ENCODE measurements around the gene GAST. TPM values are rescaled to one million over a fixed set of nuclear protein-coding genes. Genes with fewer than 3 reads are reported as not detected.

The GAST gene
- total and polyA plus RNA-seq, 9 of the 15 experiments (the other 6 are each of a cell fraction or from before 2014, with no cell fraction given) = not detected

DNA sequence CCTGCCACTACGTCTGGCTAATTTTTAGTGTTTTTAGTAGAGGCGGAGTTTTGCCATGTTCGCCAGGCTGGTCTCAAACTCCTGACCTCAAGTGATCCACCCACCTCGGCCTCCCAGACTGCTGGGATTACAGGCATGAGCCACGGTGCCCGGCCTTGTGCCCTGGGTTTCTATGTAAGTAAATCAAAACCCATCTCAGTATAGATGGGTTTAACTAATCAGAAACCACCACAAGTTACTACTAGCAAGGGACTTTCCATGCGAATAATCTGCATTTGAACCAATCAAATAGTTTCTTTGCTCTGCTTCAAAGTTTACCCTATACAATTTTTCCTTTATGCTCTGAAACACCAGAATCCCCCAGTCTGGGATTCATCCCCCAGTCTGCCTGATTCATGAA is 40.0 kb upstream of the GAST start:
- H3K79me2 ChIP-seq (ENCODE audit: control insufficient read depth, insufficient read depth, low read length) = no peaks in the 10 kb centered on the region
- ChIA-PET POLR2A (interaction anchor here (12.5 kb wide), 1 partner anchor 18 kb away, joined by 124 read pairs; the partner anchor contains the start of gene EIF1), CTCF (ENCODE audit: low intra/inter-chr PET ratio) (no interaction called here)
- H3K27me3 ChIP-seq (ENCODE audit: control insufficient read depth in 2 of 2, insufficient read depth in 2 of 2, low read length in 2 of 2) = no peaks in the 10 kb centered on the region
- FAIRE-seq (no peak), DNase-seq (ENCODE audit: extremely low read depth in 1 of 4, low spot score in 3 of 4) (no peak), ATAC-seq (no peak)
- no peaks in the 10 kb centered on the region for H3K9me1 ChIP-seq (ENCODE audit: control insufficient read depth, insufficient read depth, low read length)
- peaks cover 15 to 44% of the 10 kb centered on the region in 2 experiments for H3K4me1 ChIP-seq (replicated peaks in 1 of 2; ENCODE audit: control insufficient read depth in 2 of 2, insufficient read depth in 2 of 2, low read length in 2 of 2)
- no peak overlapping the region for H2AFZ ChIP-seq (ENCODE audit: low read depth, low read length)
- H3K27ac ChIP-seq (ENCODE audit: extremely low read depth, low read depth, low read length) = no peak overlapping the region
- 91% methylated on average over 7 of the region's 7 CpGs for WGBS (ENCODE audit: insufficient coverage, low coverage, missing lambda C conversion rate)
- in situ Hi-C loops (cut with MboI) (loop anchor here (25.0 kb wide), 1 partner anchor 1060 kb away; no protein-coding TSS in a partner anchor), intact Hi-C loops (cut with micrococcal nuclease) (no loop called here)
- no peaks in the 10 kb centered on the region for H3K9me3 ChIP-seq (replicated peaks; ENCODE audit: control insufficient read depth, insufficient read depth, low read depth, low read length)
- H3K36me3 ChIP-seq (ENCODE audit: control insufficient read depth, insufficient read depth, low read length) = no peaks in the 10 kb centered on the region
- no peaks in the 10 kb centered on the region for H4K20me1 ChIP-seq (replicated peaks; ENCODE audit: control insufficient read depth, insufficient read depth, low read length)
- no TSS peak for BruUV-seq (replicated peaks)
- no peak overlapping the region for H3K4me2 ChIP-seq (ENCODE audit: insufficient read depth, low read length)
- TF ChIP-seq RFX1 (IDR thresholded peaks at IDR 0.05) (no peak), SMARCC2 (IDR thresholded peaks at IDR 0.05; ENCODE audit: low read depth) (no peak), PTTG1 (tag; IDR thresholded peaks at IDR 0.05; ENCODE audit: low read depth) (no peak), FOSL1 (tag; conservative IDR thresholded peaks at IDR 0.05) (no peak), SMARCA5 (IDR thresholded peaks at IDR 0.05) (no peak), PTRF (tag; IDR thresholded peaks at IDR 0.05) (no peak), MTA2 (IDR thresholded peaks at IDR 0.05; ENCODE audit: low read depth) (no peak), EGR1 (conservative IDR thresholded peaks at IDR 0.05) (no peak), TCF7L2 (IDR thresholded peaks at IDR 0.05; ENCODE audit: low read depth, low read length) (no peak), CEBPG (CRISPR knock-in tag; IDR thresholded peaks at IDR 0.05) (no peak), CEBPG (tag; conservative IDR thresholded peaks at IDR 0.05 in 1 of 2, IDR thresholded peaks at IDR 0.05 in 1 of 2) (no peak), PYGO2 (tag; IDR thresholded peaks at IDR 0.05) (no peak), MTA1 (IDR thresholded peaks at IDR 0.05; ENCODE audit: borderline replicate concordance) (no peak), CTBP1 (IDR thresholded peaks at IDR 0.05; ENCODE audit: borderline replicate concordance) (no peak), ARNT (IDR thresholded peaks at IDR 0.05) (no peak)
- TF ChIP-seq, protein P1, sequence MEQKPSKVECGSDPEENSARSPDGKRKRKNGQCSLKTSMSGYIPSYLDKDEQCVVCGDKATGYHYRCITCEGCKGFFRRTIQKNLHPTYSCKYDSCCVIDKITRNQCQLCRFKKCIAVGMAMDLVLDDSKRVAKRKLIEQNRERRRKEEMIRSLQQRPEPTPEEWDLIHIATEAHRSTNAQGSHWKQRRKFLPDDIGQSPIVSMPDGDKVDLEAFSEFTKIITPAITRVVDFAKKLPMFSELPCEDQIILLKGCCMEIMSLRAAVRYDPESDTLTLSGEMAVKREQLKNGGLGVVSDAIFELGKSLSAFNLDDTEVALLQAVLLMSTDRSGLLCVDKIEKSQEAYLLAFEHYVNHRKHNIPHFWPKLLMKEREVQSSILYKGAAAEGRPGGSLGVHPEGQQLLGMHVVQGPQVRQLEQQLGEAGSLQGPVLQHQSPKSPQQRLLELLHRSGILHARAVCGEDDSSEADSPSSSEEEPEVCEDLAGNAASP (IDR thresholded peaks at IDR 0.05) = no peak
- H3K4me3 ChIP-seq = no peak overlapping the region
- no peak overlapping the region for H3K9ac ChIP-seq (ENCODE audit: insufficient read depth in 1 of 2, low read depth in 2 of 2, low read length in 2 of 2)
